H9 (cell line): ENCODE measurements around the gene OR9Q1. TPM values are rescaled to one million over a fixed set of nuclear protein-coding genes. Genes with fewer than 3 reads are reported as not detected.

Experiments used
- DNase-seq: peaks from one replicate; pipeline ENCODE4 v3.0.0-alpha.2; 2017
- H2AFZ ChIP-seq: one replicate; pipeline ENCODE4 v1.6.1; 2013; ENCODE audit warnings: mild to moderate bottlenecking, low read length, control low read depth, moderate library complexity
- H2AK5ac ChIP-seq: 2 replicates; pipeline ENCODE4 v1.6.1; 2013; ENCODE audit warnings: low read length, control low read depth, mixed read lengths; ENCODE audit not compliant: insufficient read length
- H2BK120ac ChIP-seq: one replicate; pipeline ENCODE4 v1.6.1; 2013; ENCODE audit warnings: low read depth, mild to moderate bottlenecking, low read length, control low read depth, inconsistent platforms; ENCODE audit not compliant: poor library complexity, severe bottlenecking
- H2BK12ac ChIP-seq: 2 replicates; pipeline ENCODE4 v1.6.1; 2013; ENCODE audit warnings: low read length, control low read depth, mixed read lengths, low read depth; ENCODE audit not compliant: insufficient read length
- H2BK15ac ChIP-seq: 2 replicates; pipeline ENCODE4 v1.6.1; 2013; ENCODE audit warnings: low read depth, low read length, control low read depth
- H2BK20ac ChIP-seq: one replicate; pipeline ENCODE4 v1.6.1; 2013; ENCODE audit warnings: low read depth, mild to moderate bottlenecking, low read length, control low read depth, inconsistent platforms; ENCODE audit not compliant: poor library complexity, severe bottlenecking
- H2BK5ac ChIP-seq: 2 replicates; pipeline ENCODE4 v1.6.1; 2013; ENCODE audit warnings: low read length, control low read depth, mixed read lengths; ENCODE audit not compliant: insufficient read length
- H3K14ac ChIP-seq: 2 replicates; pipeline ENCODE4 v1.6.1; 2013; ENCODE audit warnings: low read length, control low read depth; ENCODE audit not compliant: insufficient read depth
- H3K18ac ChIP-seq: 2 replicates; pipeline ENCODE4 v1.6.1; 2013; ENCODE audit warnings: low read depth, mild to moderate bottlenecking, mixed read lengths, low read length, control low read depth; ENCODE audit not compliant: insufficient read length
- H3K23ac ChIP-seq: 2 replicates; pipeline ENCODE4 v1.6.1; 2013; ENCODE audit warnings: low read length, control low read depth, mixed read lengths, low read depth; ENCODE audit not compliant: insufficient read length
- H3K23me2 ChIP-seq: 2 replicates; pipeline ENCODE4 v1.6.1; 2013; ENCODE audit warnings: low read depth, mild to moderate bottlenecking, mixed read lengths, low read length, control low read depth; ENCODE audit not compliant: insufficient read length, poor library complexity, severe bottlenecking
- H3K27ac ChIP-seq: 2 replicates; pipeline ENCODE4 v1.5.1; 2013; ENCODE audit warnings: low read length, control low read depth, mixed read lengths, low read depth; ENCODE audit not compliant: insufficient read length
- H3K27me3 ChIP-seq: 2 replicates; pipeline ENCODE4 v1.6.1; 2013; ENCODE audit warnings: low read length, control low read depth, inconsistent platforms; ENCODE audit not compliant: insufficient read depth
- H3K4ac ChIP-seq: 2 replicates; pipeline ENCODE4 v1.6.1; 2013; ENCODE audit warnings: low read depth, mild to moderate bottlenecking, control low read depth, inconsistent platforms, low read length, moderate library complexity
- H3K4me1 ChIP-seq: 2 replicates; pipeline ENCODE4 v1.6.1; 2013; ENCODE audit warnings: low read length, control low read depth, inconsistent platforms; ENCODE audit not compliant: insufficient read depth
- H3K4me2 ChIP-seq: 2 replicates; pipeline ENCODE4 v1.6.1; 2013; ENCODE audit warnings: low read length, control low read depth, mixed read lengths; ENCODE audit not compliant: insufficient read length, insufficient read depth
- H3K56ac ChIP-seq: 2 replicates; pipeline ENCODE4 v1.6.1; 2013; ENCODE audit warnings: low read depth, mild to moderate bottlenecking, mixed read lengths, low read length, control low read depth; ENCODE audit not compliant: insufficient read length
- H3K79me1 ChIP-seq: 2 replicates; pipeline ENCODE4 v1.6.1; 2013; ENCODE audit warnings: low read depth, mild to moderate bottlenecking, moderate library complexity, low read length, control low read depth, inconsistent platforms; ENCODE audit not compliant: insufficient read depth, poor library complexity, severe bottlenecking
- H3K79me2 ChIP-seq: 2 replicates; pipeline ENCODE4 v1.6.1; 2013; ENCODE audit warnings: low read length, control low read depth, inconsistent platforms; ENCODE audit not compliant: insufficient read depth
- H3K9ac ChIP-seq: 2 replicates; pipeline ENCODE4 v1.6.1; 2013; ENCODE audit warnings: low read length, control low read depth, mixed read lengths; ENCODE audit not compliant: insufficient read length; ENCODE audit errors: extremely low read depth
- H3K9me3 ChIP-seq: one replicate; pipeline ENCODE4 v1.6.1; 2013; ENCODE audit warnings: low read depth, low read length, inconsistent platforms; ENCODE audit not compliant: control insufficient read depth
- H3T11ph ChIP-seq: one replicate; pipeline ENCODE4 v1.6.1; 2013; ENCODE audit warnings: mild to moderate bottlenecking, low read length, control low read depth, inconsistent platforms
- H4K20me1 ChIP-seq: one replicate; pipeline ENCODE4 v1.6.1; 2013; ENCODE audit not compliant: control insufficient read depth, insufficient read length, insufficient read depth
- H4K5ac ChIP-seq: 2 replicates; pipeline ENCODE4 v1.6.1; 2013; ENCODE audit warnings: low read depth, mild to moderate bottlenecking, mixed read lengths, low read length, control low read depth; ENCODE audit not compliant: insufficient read length
- H4K8ac ChIP-seq: replicated peaks from 2 replicates; pipeline ENCODE4 v1.6.1; 2013; ENCODE audit warnings: low read length, control low read depth, mixed read lengths, low read depth; ENCODE audit not compliant: insufficient read length
- H4K91ac ChIP-seq: 2 replicates; pipeline ENCODE4 v1.6.1; 2013; ENCODE audit warnings: low read depth, mild to moderate bottlenecking, moderate library complexity, mixed read lengths, low read length, control low read depth; ENCODE audit not compliant: insufficient read length
- H3K27ac Mint-ChIP-seq, 3 experiments: 2 replicates in 2 of 3; 3 replicates in 1 of 3; pipeline ENCODE4 v1.8.0; 2020 to 2021; ENCODE audit warnings: mixed read lengths in 3 of 3, mild to moderate bottlenecking in 1 of 3, moderate library complexity in 1 of 3
- H3K27me3 Mint-ChIP-seq: 2 replicates; pipeline ENCODE4 v1.8.0; 2021; ENCODE audit warnings: low read depth, mild to moderate bottlenecking, moderate library complexity, mixed read lengths
- H3K36me3 Mint-ChIP-seq, 3 experiments: 2 replicates in 2 of 3; 3 replicates in 1 of 3; pipeline ENCODE4 v1.8.0; 2020 to 2021; ENCODE audit warnings: low read depth in 3 of 3, mixed read lengths in 3 of 3; ENCODE audit not compliant: insufficient read depth in 1 of 3
- H3K4me1 Mint-ChIP-seq, 2 experiments: 2 replicates each; pipeline ENCODE4 v1.8.0; 2020; ENCODE audit warnings: mixed read lengths in 2 of 2
- H3K4me3 Mint-ChIP-seq, 2 experiments: 2 replicates in 1 of 2; 3 replicates in 1 of 2; pipeline ENCODE4 v1.8.0; 2020 to 2021; ENCODE audit warnings: mild to moderate bottlenecking in 2 of 2, mixed read lengths in 2 of 2, moderate library complexity in 1 of 2
- H3K9me3 Mint-ChIP-seq, 2 experiments: 2 replicates in 1 of 2; 3 replicates in 1 of 2; pipeline ENCODE4 v1.8.0; 2020; ENCODE audit warnings: mild to moderate bottlenecking in 2 of 2, mixed read lengths in 2 of 2, moderate library complexity in 1 of 2
- WGBS: extraction: QIAGEN DNeasy Blood & Tissue Kit; methylation state at CpG from one replicate; pipeline ENCODE4 v1.1.7; 2013; ENCODE audit warnings: missing lambda C conversion rate, low lambda C conversion rate, mixed read lengths; ENCODE audit not compliant: insufficient read length; ENCODE audit errors: extremely low coverage; 5-methylcytosine and 5-hydroxymethylcytosine counted together
- total RNA-seq: library from RNA; stranded (reverse); gene quantifications from 2 replicates; pipeline ENCODE4 v1.2.1, GENCODE V29; 2021
- TF ChIP-seq, protein P1 (sequence below): fragments of 200-600 bp; sonication (generic); conservative IDR thresholded peaks from 3 replicates; pipeline ENCODE4 v1.8.0; 2021; ENCODE audit warnings: antibody characterized with exemption, mild to moderate bottlenecking

Gene OR9Q1
- total RNA-seq, 1 experiment from 2014 or later: not detected

DNA sequence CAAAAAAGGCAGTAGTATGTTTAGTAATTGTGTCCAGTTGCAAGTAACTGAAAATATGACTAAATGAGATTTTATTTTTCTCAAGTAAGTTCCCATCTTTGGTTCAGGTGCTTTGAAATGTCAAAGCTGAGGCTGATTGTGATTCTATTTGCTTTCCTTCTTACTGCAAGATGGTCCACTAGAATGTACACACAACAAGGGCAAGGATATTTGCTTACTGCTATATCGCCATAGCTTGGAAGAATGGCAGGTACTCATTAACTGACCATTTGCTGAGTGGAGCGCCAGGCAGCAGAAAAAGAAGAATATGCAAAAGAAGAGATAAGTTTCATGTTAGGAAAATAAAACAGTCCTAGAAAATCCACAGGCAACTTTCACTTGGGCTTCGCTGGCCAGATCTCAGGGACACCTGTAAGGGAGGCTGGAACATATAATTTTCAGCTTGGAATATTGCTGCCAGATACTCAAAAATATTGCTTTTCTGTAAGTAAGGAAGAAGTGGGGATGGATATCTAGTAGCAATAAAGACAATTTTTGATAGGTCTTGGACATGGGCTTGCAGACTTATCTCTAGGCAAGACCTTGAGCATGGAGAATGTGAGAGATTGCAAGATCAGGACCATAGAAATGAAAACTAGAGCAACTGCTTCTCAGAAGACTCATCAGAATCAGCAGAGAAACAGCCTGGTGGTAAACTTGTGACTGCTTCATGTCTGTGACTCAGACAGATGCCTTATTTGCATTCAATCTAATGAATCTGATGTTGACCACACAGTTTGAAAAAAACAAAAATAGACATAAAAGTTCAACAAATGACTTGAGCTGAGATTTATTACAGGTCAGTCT lies 44.8 kb upstream of the OR9Q1 start:
- Mint-ChIP-seq H3K4me3 (no peak overlapping the region), H3K9me3 (peaks cover 0 to 4% of the 10 kb centered on the region in 2 experiments; a peak in 2 of 5 replicates), H3K27ac (no peak overlapping the region), H3K4me1 (peaks cover 4 to 13% of the 10 kb centered on the region in 2 experiments; a peak in 3 of 4 replicates), H3K27me3 (no peaks in the 10 kb centered on the region), H3K36me3 (no peaks in the 10 kb centered on the region)
- Histone ChIP-seq H2BK120ac (no peak overlapping the region), H3K23ac (no peak overlapping the region), H2BK5ac (no peak overlapping the region), H4K91ac (no peak overlapping the region), H3T11ph (no peak overlapping the region), H3K18ac (no peak overlapping the region), H3K27ac (no peak overlapping the region), H2BK12ac (no peak overlapping the region), H3K4me2 (no peak overlapping the region), H2AFZ (no peak overlapping the region), H3K4ac (no peak overlapping the region), H3K27me3 (no peaks in the 10 kb centered on the region), H2BK15ac (no peak overlapping the region), H4K8ac (no peak overlapping the region), H3K4me1 (peaks cover 4% of the 10 kb centered on the region; the same call in 1 of the 2 replicates), H3K79me1 (no peaks in the 10 kb centered on the region), H4K5ac (no peak overlapping the region), H3K9me3 (no peaks in the 10 kb centered on the region), H4K20me1 (no peaks in the 10 kb centered on the region), H2AK5ac (no peak overlapping the region), H3K56ac (no peak overlapping the region), H3K23me2 (no peaks in the 10 kb centered on the region), H3K79me2 (no peaks in the 10 kb centered on the region), H3K14ac (no peak overlapping the region), H3K9ac (no peak overlapping the region), H2BK20ac (no peak overlapping the region)
- DNase-seq: no peak
- TF ChIP-seq, protein P1, sequence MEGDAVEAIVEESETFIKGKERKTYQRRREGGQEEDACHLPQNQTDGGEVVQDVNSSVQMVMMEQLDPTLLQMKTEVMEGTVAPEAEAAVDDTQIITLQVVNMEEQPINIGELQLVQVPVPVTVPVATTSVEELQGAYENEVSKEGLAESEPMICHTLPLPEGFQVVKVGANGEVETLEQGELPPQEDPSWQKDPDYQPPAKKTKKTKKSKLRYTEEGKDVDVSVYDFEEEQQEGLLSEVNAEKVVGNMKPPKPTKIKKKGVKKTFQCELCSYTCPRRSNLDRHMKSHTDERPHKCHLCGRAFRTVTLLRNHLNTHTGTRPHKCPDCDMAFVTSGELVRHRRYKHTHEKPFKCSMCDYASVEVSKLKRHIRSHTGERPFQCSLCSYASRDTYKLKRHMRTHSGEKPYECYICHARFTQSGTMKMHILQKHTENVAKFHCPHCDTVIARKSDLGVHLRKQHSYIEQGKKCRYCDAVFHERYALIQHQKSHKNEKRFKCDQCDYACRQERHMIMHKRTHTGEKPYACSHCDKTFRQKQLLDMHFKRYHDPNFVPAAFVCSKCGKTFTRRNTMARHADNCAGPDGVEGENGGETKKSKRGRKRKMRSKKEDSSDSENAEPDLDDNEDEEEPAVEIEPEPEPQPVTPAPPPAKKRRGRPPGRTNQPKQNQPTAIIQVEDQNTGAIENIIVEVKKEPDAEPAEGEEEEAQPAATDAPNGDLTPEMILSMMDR: no peak
- no CpG with 5 or more reads among the region's 3 CpGs for WGBS
